NCI-H1436 (cell line): ENCODE data around the gene OR51B6.
"Not testable (repeated sequence)": the region's sequence is repeated elsewhere in the genome, so short reads cannot be mapped to it uniquely, and the experiment has no call there.

Source experiments
- DNase-seq: peaks from one replicate; lab custom pipeline; 2025; lab: John Stamatoyannopoulos, UW

The OR51B6 gene

DNA sequence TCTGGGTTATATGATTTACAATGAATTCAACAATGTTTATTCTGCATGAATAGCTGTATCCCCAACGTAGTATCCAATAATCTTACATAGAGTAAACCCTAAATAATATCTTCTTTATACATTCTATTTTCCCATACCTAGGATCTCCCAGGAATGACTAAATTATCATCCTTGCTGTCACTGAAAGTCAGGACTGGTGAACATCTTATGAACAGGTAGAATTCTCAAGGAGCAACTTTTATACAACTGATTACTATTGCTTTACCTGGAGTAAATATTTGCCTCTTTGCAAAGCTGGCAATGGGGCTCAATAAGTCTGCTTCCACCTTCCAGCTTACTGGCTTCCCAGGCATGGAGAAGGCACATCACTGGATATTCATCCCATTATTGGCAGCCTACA, at the start of gene OR51B6:
Gene OR51B6, plus strand, starts transcription at position 301 of the 400 bp plus-strand sequence. Its CDS starts 0 bp downstream, at position 301.
- no peak for DNase-seq

DNA sequence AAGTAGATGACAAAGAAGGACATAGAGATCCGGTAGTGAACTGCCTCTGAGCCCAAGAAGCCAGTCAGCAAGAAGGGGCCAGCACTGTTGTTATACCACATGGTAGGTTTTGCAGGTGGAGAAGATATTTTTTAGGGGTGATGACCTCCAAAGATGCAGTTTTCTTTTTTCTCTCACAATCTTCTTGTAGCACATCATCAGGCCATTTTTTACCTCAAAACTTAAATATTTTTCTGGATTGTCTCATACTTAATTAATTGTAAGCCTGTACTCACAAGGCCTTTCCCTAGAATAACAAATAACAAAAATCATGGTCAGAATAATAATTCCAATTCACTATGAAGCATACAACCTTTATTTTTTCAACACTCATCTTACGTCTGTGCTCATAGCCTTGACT, 49.5 kb upstream of the OR51B6 start, which contains the start of gene OR51B4:
Gene OR51B4, minus strand, starts transcription at position 101 of the 400 bp plus-strand sequence. Its CDS starts 0 bp downstream, at position 101.
- no peak for DNase-seq

GRCh38 chr11:5303626-5304025, 47.7 kb upstream of the OR51B6 start:
- DNase-seq: no peak

DNA sequence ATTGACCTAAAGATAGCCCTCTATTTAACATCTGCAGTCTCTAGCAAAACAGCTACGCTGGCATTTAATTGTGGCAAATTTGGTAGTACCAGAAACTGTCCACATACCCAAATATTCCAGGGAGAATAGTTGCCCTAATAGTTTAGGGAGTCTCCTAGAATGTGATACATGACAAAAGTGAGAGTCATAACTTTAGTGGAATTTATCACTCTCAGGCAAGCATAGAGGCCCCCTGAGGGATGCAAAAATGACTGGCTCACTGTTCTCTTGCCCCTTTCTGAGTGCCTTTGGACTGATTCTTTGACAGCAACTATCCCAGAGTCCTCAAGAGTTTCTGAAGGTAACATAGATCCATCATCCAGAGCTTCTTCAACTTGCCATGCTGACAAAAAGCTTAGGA, 47.3 kb upstream of the OR51B6 start:
- DNase-seq: no peak

DNA sequence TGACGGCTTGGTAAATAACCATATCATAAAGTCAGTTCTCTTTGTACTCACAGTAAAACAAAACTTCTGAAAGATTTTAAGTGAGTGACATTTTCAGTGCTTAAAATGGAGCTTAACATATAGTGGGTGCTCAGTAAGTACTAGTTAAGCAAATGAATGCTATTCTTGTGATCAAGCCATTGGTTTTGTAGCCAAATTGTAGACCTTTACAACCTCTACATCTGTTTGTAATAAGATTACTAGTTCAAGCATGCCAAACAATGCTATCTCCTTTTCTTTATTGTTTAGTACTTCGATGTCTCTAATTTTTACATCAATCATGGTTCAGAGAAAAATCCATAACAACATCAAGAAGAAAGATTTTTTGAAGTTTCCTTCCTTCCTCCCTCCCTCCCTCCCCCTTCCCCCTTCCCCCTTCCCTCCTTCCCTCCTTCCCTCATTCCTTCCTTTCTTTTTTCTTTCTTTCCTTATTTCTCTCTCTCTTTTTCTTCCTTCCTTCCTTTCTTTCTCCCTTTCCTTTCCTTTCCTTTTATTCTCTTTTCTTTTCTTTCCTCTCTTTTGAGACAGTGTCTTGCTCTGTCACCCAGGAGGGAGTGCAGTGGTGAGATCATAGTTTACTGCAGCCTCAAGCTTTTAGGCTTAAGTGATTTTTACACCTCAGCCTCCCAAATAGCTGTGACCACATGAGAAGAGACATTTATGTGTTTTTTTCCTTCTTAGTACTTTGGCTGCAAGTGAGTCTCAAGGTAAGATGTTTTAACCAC, 43.9 kb upstream of the OR51B6 start:
- DNase-seq: no peak

DNA sequence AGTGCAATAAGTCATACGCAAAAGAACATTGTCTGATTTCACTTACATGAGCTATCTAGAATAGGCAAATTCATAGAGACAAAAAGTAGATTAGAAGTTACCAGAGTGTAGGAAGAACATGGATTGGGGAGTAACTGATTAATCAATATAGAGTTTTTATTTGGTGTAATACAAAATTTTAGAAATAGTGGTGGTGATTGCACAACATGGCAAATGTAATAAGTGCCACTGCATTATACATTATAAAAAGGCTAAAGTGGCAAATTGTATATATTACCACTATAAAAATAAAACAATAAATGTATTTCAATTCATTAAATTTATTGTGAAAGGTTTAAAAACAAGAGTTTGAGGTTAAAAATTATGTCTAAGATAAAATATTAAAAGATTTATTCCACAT, 40.9 kb upstream of the OR51B6 start:
- no peak for DNase-seq

DNA sequence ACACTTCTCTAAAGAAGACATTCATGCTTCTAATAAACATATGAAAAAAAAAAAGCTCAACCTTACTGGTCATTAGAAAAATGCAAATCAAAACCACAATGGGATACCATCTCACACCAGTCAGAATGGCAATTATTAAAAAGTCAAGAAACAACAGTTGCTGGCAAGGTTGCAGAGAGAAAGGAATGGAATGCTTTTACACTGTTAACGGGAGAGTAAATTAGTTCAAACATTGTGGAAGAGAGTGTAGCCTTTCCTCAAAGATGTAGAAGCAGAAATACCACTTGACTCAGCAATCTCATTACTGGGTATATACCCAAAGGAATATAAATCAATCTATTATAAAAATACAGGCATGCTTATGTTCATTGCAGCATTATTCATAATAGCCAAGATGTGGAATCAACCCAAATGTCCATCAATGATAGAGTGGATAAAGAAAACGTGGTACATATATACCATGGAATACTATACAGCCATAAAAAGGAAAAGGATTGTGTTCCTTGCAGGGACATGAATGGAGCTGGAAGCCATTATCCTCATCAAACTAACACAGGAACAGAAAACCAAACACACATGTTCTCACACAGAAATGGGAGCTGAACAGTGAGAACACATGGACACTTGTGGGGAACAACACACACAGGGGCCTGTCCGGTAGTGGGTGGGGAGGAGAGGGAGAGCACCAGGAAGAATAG, 37.8 kb upstream of the OR51B6 start:
- not testable (repeated sequence) for DNase-seq

- no peak for DNase-seq
These were observed 34.0 kb upstream of the OR51B6 start for GRCh38 chr11:5317292-5317691.

DNA sequence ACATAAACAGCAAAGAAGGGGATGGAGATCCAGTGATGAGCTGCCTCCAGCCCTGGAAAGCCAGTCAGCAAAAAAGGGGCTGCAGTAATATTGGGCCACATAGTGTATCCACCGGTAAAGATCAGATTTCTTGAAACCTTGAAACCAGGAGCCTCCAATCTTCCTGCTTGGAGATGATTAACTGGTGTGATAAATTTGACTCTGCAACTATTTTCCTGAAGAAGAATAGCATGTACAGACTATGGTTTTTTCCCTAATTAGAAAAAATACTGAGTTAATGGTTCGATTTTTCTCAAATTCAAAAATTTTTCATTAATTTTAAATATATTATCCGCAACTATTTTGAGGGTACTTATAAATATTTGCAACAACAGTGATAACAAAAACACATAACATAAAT, 27.1 kb upstream of the OR51B6 start, which contains the start of gene OR51B2:
Gene OR51B2, minus strand, starts transcription at position 101 of the 400 bp plus-strand sequence. Its CDS starts 0 bp downstream, at position 101.
- no peak for DNase-seq

GRCh38 chr11:5335170-5335569, 16.1 kb upstream of the OR51B6 start:
- no peak for DNase-seq

GRCh38 chr11:5336331-5336730, 15.0 kb upstream of the OR51B6 start:
- no peak for DNase-seq

DNA sequence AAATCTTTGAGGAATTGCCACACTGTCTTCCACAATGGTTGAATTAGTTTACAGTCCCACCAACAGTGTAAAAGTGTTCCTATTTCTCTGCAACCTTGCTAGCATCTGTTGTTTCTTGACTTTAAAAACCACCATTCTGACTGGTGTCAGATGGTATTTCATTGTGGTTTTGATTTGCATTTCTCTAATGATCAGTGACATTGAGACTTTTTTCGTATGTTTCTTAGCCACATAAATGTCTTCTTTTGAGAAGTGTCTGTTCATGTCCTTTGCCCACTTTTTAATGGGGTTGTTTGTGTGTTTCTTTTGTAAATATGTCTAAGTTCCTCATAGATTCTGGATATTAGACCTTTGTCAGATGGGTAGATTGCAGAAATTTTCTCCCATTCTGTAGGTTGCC, 14.1 kb upstream of the OR51B6 start:
- not testable (repeated sequence) for DNase-seq

GRCh38 chr11:5339771-5340322, 11.5 kb upstream of the OR51B6 start:
- DNase-seq: no peak

DNA sequence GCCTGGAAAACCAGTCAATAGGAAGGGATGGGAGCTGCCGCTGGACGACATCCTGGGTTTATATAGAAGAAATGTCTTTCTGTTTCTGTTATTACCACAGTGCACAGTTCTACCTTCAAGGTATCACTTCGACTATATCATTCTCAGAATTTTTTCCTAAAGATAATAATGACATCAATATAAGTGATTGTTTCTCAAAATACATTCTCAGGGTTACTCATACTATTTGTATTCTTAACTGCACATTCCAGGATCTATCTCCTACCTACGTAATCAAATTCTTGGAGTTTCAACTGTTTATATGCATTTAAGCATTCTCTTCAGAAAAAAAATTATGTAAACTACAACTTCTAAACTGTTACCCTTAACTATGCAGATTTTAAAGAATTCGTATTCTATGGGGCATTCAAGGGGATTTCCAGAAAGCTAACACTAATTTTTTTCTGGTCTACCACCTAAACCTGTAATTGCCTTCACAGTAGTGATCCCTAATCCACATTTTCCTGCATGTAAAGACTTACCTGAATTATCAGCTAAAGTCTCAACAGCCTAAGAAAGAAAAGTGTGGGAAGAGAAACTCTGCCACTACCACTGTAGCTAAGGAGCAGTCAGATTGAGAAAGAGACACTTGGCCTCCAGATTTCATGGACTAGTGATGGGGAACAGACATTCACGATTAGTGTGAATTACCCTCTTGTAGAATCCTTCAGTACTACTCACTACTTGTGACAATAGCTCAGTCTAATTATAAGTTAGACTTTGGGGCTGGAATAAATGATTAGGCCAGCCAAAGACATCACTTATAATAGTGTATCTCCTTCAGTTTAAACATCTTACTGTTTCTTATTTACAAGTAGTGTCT, 7.6 kb upstream of the OR51B6 start, which contains the start of gene OR51B5:
Gene OR51B5, minus strand, starts transcription at position 51 of the 862 bp plus-strand sequence. Its CDS starts 0 bp downstream, at position 51.
- no peak for DNase-seq

DNA sequence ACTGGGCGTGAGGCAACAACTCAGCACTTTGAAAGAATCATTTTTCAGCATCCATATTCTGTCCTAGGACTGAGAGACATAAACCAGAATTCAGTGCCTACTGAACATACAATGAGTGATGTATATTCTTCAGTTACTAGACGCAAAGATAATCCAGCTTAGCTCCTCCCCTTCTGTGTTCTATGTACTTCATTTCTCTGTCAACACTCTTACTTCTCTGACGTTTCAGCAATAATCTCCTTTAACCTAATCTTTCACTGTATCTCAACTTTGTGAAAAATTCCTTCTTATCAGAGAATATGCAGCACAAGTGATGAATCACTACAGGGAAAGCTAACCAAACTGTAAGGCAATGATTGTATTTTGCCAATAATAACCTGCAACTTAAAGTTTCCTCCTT, 5.5 kb upstream of the OR51B6 start:
- no peak for DNase-seq

DNA sequence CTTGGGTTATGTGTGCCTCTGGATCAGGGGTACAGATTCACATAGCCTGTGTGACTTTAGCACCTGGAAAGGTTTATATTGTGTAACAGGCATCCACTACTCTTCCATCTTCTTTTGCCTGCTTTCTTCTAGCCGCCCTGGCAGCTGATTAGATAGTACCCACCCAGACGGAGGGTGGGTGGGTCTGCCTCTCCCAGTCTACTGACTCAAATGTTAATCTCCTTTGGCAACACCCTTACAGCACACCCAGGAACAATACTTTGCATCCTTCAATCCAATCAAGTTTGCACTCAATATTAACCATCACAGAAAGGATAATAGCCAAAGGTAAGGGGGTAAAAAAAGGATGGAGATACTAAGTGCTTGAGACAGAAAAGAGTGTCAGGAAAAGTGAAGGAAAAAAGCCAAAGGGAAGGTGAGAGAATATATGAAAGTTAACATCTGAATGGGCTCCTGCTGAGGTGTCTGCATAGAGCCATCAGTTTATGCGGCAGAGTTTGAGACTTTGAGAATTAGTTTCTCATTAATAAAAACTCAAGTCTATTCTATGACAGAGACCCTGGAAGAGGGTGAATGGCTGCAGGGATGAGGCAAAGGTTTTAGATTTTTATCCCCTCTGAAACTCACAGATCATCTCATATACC, 2.6 kb upstream of the OR51B6 start:
- no peak for DNase-seq

DNA sequence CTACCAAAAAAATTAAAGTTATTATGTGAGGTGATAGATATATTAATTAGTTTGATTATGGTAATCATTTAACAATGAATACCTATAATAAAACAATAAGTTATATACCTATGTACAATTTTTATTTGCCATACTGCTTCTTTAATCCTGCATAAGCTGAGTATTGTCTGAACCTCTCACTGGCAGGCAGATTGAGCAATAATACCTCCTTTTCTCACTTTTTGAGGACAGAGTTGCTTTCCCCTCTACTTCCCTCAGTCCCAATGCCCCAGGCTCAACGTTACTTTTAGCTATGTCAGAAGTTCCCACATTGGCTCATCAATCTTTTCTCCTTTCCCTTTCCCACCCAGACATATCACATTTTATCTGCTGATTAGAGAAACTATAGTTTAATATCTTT, 1.8 kb upstream of the OR51B6 start:
- no peak for DNase-seq

GRCh38 chr11:5356031-5356430, 4.7 kb downstream of the OR51B6 start:
- not testable (repeated sequence) for DNase-seq

DNA sequence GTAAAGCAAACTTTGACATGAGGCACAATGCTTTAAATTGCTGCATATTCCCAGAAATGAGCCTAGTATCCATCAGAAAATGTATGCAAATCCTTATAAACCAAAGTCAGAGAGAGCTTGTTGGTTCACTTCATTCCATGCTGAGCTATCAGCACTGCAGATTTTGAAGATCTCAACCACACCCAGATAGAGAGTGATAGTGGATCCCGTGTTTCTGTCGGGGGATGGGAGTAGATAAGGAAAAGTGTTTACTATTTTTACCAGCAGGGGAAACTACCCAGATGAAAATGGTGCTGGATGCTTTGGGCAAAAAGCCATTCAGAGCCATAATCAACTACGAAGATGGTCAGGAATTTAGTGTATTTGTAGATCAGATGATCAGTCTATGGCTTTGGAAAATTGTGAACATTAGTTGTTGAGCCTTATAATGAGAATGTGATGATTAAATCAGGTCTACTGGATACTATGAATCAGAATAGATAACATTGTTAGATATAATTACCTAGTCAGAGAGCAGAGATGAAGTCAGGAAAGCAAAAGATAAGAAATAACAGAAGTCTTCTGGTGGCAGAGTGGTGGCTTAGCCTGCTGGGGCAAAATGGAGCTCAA, 10.8 kb downstream of the OR51B6 start:
- DNase-seq: no peak

DNA sequence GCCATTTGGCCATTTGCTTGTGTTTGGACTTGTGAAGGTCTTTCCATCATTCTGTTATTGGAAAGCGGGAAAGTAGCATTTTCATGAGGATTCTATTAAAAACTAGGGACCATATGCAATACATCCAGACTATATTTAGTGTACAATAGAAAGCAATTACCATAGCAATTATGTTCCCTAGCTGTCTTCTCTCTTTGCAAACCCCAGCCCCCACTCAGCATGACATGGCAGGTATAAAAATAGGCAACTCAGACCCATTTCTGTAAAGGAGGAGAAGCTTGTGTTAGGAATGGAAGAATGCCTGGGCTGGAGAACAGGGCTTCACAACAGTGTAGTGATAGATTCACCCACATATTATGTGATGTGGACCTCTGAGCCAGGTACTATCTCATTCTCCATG, 12.4 kb downstream of the OR51B6 start:
- no peak for DNase-seq

GRCh38 chr11:5364214-5364613, 12.9 kb downstream of the OR51B6 start:
- no peak for DNase-seq
